Fibroblast of mammary gland (primary cell): Measurements from ENCODE around the gene TRIM46.
"Not testable (repeated sequence)": the region's sequence is repeated elsewhere in the genome, so short reads cannot be mapped to it uniquely, and the experiment has no call there.

Experiments used
- DNase-seq: peaks from one replicate; pipeline ENCODE4 v3.0.0-alpha.2; 2010; ENCODE audit warnings: low read depth
- H3K4me3 ChIP-seq: 2 replicates; pipeline ENCODE4 v1.5.1; 2011; ENCODE audit warnings: low read depth, mild to moderate bottlenecking, low read length, moderate library complexity; ENCODE audit not compliant: control insufficient read depth
- CTCF ChIP-seq: conservative IDR thresholded peaks from 2 replicates; pipeline ENCODE4 v1.5.1; 2011; ENCODE audit warnings: low read depth, low read length, inconsistent platforms; ENCODE audit not compliant: control insufficient read depth, insufficient read depth

The TRIM46 gene

GRCh38 chr1:155192346-155193274, 19.0 kb downstream of the TRIM46 start:
- peak overlapping the region; percentile 62 for H3K4me3 ChIP-seq
- no peak for TF ChIP-seq CTCF
- no peak for DNase-seq

GRCh38 chr1:155193275-155193990, 19.8 kb downstream of the TRIM46 start:
- H3K4me3 ChIP-seq, result peak overlapping the region; percentile 62
- TF ChIP-seq CTCF, result peak; percentile 88
- DNase-seq, result peak; percentile 87

GRCh38 chr1:155193991-155194240, 20.3 kb downstream of the TRIM46 start:
- H3K4me3 ChIP-seq, result peak overlapping the region; percentile 62
- DNase-seq, result not testable (repeated sequence)

GRCh38 chr1:155195201-155196102, 21.8 kb downstream of the TRIM46 start:
- peak overlapping the region; percentile 62 for H3K4me3 ChIP-seq
- no peak for DNase-seq
- no peak for TF ChIP-seq CTCF

- H3K4me3 ChIP-seq, result peak overlapping the region; percentile 62
- no peak for TF ChIP-seq CTCF
- no peak for DNase-seq
Measured at GRCh38 chr1:155196103-155196892, 22.6 kb downstream of the TRIM46 start.

- TF ChIP-seq CTCF, result no peak
- no peak overlapping the region for H3K4me3 ChIP-seq
- no peak for DNase-seq
Measured at GRCh38 chr1:155196893-155197638, 23.4 kb downstream of the TRIM46 start.
